Subcutaneous abdominal adipose tissue (tissue), 5 donors: Measurements from ENCODE around the gene SEMA7A.
"Not testable (repeated sequence)": the region's sequence is repeated elsewhere in the genome, so short reads cannot be mapped to it uniquely, and the experiment has no call there.

Experiments
- H3K27ac ChIP-seq: one replicate; pipeline ENCODE4 v1.7.0; 2013; ENCODE audit warnings: low read depth, mild to moderate bottlenecking, inconsistent platforms, low read length, moderate library complexity
- H3K27me3 ChIP-seq, 5 donors: one replicate each; pipeline ENCODE4 v1.7.0; 2013; ENCODE audit warnings: low read length in 5 of 5, inconsistent platforms in 1 of 5; ENCODE audit not compliant: control insufficient read depth in 5 of 5, insufficient read depth in 4 of 5
- H3K36me3 ChIP-seq, 5 donors: one replicate each; pipeline ENCODE4 v1.7.0; 2013; ENCODE audit warnings: low read length in 5 of 5; ENCODE audit not compliant: control insufficient read depth in 5 of 5, insufficient read depth in 5 of 5
- H3K4me1 ChIP-seq, 5 donors: one replicate each; pipeline ENCODE4 v1.7.0; 2013; ENCODE audit warnings: low read length in 5 of 5, mild to moderate bottlenecking in 3 of 5, moderate library complexity in 1 of 5; ENCODE audit not compliant: control insufficient read depth in 5 of 5, insufficient read depth in 5 of 5
- H3K4me3 ChIP-seq, 5 donors: one replicate each; pipeline ENCODE4 v1.7.0; 2013; ENCODE audit warnings: low read length in 5 of 5, low read depth in 1 of 5
- H3K9ac ChIP-seq, 5 donors: one replicate each; pipeline ENCODE4 v1.7.0; 2013; ENCODE audit warnings: low read length in 5 of 5, mild to moderate bottlenecking in 4 of 5, moderate library complexity in 3 of 5
- H3K9me3 ChIP-seq, 5 donors: one replicate each; pipeline ENCODE4 v1.7.0; 2013; ENCODE audit warnings: low read length in 5 of 5; ENCODE audit not compliant: control insufficient read depth in 5 of 5
- donor health status: healthy.
- donor health status: healthy.
- donor health status: healthy.
- donor health status: healthy.
- donor health status: healthy.

The SEMA7A gene

DNA sequence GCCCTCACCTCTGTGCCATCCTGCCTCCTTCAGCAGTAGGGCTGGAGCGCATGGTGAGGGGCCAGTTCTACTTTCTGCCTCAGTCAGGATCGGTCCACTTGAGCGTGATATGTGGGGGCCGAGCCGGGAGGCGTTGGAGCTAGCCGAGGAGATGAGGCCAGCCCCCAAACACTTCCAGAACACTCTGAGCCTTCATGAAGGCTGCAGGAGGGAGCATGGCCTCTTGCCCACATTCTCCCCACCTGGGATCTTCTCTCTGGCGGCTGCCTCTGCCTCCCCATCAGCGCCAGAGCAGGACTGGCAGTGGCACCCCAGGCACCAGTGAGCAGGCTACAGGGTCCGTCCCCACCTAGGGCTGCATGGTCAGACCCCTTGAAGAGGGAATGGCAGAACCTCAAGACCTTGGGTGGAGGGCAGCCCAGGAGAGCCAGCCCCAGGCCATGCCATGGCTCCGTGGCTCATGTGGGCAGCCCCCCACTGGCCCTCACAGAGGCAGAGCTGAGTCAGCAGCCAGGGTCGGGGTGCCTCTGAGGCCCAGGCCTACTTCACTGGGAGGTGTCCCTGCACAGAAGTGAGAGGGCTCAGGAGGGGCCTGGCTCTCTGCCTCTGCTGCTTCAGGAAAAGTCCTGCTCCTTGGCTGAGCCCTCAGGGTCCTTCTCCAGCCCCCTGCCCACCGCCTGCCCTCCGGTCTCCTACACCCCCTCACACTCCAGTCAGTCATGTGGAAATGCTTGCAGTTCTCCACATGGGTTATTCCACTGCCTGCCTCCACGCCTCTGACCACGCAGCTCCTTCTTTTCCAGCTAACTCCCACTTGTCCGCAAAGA, 38.2 kb downstream of the SEMA7A start:
- Histone ChIP-seq H3K4me3 (no peak overlapping the region), H3K9ac (no peak overlapping the region), H3K27ac (no peak overlapping the region), H3K27me3 (peaks cover 0 to 13% (median 2%) of the 10 kb centered on the region in 5 donors), H3K9me3 (no peaks in the 10 kb centered on the region), H3K36me3 (no peaks in the 10 kb centered on the region), H3K4me1 (no peaks in the 10 kb centered on the region)

- Histone ChIP-seq H3K36me3 (no peaks in the 10 kb centered on the region), H3K9ac (no peak overlapping the region), H3K27me3 (peaks cover 0 to 6% (median 2%) of the 10 kb centered on the region in 5 donors), H3K9me3 (no peaks in the 10 kb centered on the region), H3K27ac (no peak overlapping the region), H3K4me3 (no peak overlapping the region), H3K4me1 (no peaks in the 10 kb centered on the region)
These were observed 39.5 kb downstream of the SEMA7A start for GRCh38 chr15:74394090-74394846.

- H3K4me1 ChIP-seq, result no peaks in the 10 kb centered on the region
- no peak overlapping the region for H3K4me3 ChIP-seq
- no peak overlapping the region for H3K9ac ChIP-seq
- no peaks in the 10 kb centered on the region for H3K36me3 ChIP-seq
- H3K27ac ChIP-seq, result no peak overlapping the region
- H3K9me3 ChIP-seq, result no peaks in the 10 kb centered on the region
- peaks cover 0 to 6% (median 6%) of the 10 kb centered on the region in 5 donors for H3K27me3 ChIP-seq
These were observed 40.3 kb downstream of the SEMA7A start for GRCh38 chr15:74393423-74393822.

DNA sequence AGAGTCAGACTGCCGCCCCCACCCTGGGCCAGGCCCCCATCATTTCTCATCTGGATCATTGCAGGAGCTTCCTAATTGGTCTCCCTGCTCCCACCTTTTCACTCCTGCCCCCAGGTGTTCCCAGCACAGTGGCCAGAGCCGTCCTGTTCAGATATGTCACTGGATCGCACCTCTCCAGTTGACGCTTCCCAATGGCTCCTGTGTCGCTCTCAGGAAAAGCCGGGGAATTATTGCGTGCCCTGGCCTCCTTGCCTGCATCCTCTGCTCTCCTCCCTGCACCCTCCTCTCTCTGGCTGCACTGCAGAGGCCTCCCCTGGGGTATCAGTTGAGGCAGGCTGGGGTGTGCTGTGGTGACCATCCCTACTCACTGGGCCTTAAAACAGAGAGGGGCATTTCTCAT, 40.9 kb downstream of the SEMA7A start:
- Histone ChIP-seq H3K9me3 (no peaks in the 10 kb centered on the region), H3K27me3 (peaks cover 0 to 8% (median 6%) of the 10 kb centered on the region in 5 donors), H3K4me3 (no peak overlapping the region), H3K36me3 (no peaks in the 10 kb centered on the region), H3K27ac (no peak overlapping the region), H3K9ac (no peak overlapping the region), H3K4me1 (no peaks in the 10 kb centered on the region)

DNA sequence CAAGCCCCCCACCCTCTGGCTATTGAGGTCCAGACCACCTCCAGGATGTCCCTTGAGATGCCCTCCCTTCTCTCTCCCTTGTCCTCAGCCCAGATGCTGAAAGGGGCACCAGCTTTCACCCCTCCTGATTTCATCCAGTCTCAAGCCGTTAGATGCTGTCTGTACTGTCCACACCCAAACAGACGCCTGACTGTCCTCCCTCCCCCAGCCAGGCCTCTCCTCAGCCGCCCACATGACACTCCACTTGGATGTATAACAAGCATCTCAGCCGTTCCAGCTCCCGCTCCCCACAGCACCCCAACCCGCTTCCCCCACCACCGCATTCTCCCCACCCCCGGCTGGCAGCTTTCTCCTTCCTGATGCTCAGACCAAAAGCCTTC, 41.3 kb downstream of the SEMA7A start:
- no peaks in the 10 kb centered on the region for H3K4me1 ChIP-seq
- no peak overlapping the region for H3K27ac ChIP-seq
- no peaks in the 10 kb centered on the region for H3K36me3 ChIP-seq
- H3K9me3 ChIP-seq, result no peaks in the 10 kb centered on the region
- H3K9ac ChIP-seq, result no peak overlapping the region
- peaks cover 0 to 8% (median 7%) of the 10 kb centered on the region in 5 donors for H3K27me3 ChIP-seq
- H3K4me3 ChIP-seq, result no peak overlapping the region

GRCh38 chr15:74391582-74392450, 41.9 kb downstream of the SEMA7A start:
- Histone ChIP-seq H3K4me3 (no peak overlapping the region), H3K27me3 (peaks cover 0 to 8% (median 6%) of the 10 kb centered on the region in 5 donors), H3K27ac (no peak overlapping the region), H3K4me1 (no peaks in the 10 kb centered on the region), H3K9me3 (no peaks in the 10 kb centered on the region), H3K9ac (no peak overlapping the region), H3K36me3 (no peaks in the 10 kb centered on the region)

DNA sequence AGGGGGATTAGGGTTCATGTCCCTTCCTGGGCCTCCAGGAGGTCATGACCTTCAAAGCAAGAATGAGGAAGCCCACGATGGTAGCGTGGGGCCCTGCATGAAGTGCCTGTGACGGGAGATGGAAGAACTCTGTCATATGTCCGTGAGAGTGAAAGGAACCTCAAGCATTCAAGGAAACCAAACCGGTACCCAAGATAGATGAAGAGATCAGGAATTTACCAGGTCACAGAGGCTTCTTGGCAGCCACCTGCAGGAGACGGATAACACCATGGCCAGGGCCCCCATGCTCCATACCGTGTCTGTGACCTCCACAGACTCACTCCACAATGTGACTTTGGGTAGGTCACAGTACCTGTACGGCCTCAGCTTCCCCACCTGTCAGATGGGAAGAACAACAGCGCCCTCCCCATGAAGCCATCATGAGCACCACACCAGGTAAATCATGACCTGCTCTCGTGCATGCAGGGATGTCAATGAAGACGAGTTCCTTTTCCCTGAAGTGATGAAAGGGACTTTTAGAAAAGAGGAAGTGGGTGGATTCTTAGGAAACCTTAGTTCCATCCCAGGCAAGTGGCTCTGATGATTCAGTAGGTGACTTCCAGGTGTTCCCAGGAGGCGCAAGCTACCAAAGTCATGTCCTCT, 43.0 kb downstream of the SEMA7A start:
- H3K36me3 ChIP-seq, result no peaks in the 10 kb centered on the region
- H3K27me3 ChIP-seq, result peaks cover 0 to 8% (median 6%) of the 10 kb centered on the region in 5 donors
- H3K27ac ChIP-seq, result no peak overlapping the region
- no peak overlapping the region for H3K4me3 ChIP-seq
- peaks cover 0 to 10% (median 9%) of the 10 kb centered on the region in 5 donors for H3K4me1 ChIP-seq
- no peaks in the 10 kb centered on the region for H3K9me3 ChIP-seq
- H3K9ac ChIP-seq, result no peak overlapping the region

DNA sequence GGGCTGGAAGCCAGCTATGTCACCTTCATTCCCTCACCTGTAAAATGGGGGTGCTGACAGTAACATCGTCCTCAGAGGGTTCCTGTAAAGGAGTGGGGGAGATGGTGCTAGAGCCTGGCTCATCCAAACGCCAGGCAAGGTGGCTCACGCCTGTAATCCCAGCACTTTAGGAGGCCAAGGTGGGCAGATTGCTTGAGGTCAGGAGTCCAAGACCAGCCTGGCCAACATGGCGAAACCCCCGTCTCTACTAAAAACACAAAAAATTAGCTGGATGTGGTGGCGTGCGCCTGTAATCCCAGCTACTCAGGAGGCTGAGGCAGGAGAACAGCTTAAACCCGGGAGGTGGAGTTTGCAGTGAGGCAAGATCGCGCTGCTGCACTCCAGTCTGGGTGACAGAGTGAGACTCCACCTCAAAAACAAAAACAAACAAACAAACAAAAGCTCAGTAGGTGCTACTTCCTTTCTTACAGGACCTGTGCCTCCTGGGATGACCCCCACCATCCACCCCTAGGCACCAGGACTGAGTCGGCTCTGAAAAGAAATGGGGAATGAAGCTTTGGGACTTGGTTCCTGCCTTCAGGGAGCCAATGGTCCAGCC, 43.6 kb downstream of the SEMA7A start:
- not testable (repeated sequence) for H3K27ac ChIP-seq, H3K4me3 ChIP-seq, H3K27me3 ChIP-seq, H3K9me3 ChIP-seq, H3K36me3 ChIP-seq, H3K9ac ChIP-seq
- H3K4me1 ChIP-seq, result peaks cover 0 to 15% (median 11%) of the 10 kb centered on the region in 5 donors
